Omental fat pad (tissue), 4 donors: ENCODE data around the gene EFNA1. TPM values are rescaled to one million over a fixed set of nuclear protein-coding genes. Genes with fewer than 3 reads are reported as not detected.

Experiments
- ATAC-seq: fragments of 150-250 bp; one replicate; pipeline ENCODE4 v1.9.1; 2016; ENCODE audit warnings: mild to moderate bottlenecking, moderate library complexity; ENCODE audit not compliant: low FRiP score
- DNase-seq: peaks from one replicate; pipeline ENCODE4 v3.0.0-alpha.2; 2019; ENCODE audit warnings: low spot score
- CTCF ChIP-seq, 3 donors: fragments of 450-650 bp; IDR thresholded peaks; one replicate each; pipeline ENCODE4 v1.5.1; 2016 to 2017; ENCODE audit warnings: antibody characterized with exemption in 3 of 3, mild to moderate bottlenecking in 3 of 3, moderate library complexity in 2 of 3
- total RNA-seq, 4 donors: library from RNA; depleted of rRNA; stranded (reverse); fragments of >200 nt; gene quantifications; one replicate each; pipeline ENCODE4 v1.1.0, GENCODE V29; 2016

Gene EFNA1
- total RNA-seq, 4 donors from 2014 or later: 29.2 to 61.7 (median 56.7) TPM

GRCh38 chr1:155093911-155094621 lies 33.6 kb upstream of the EFNA1 start:
- peak; percentile 13 for ATAC-seq
- DNase-seq: no peak
- no peak for TF ChIP-seq CTCF (IDR thresholded peaks at IDR 0.05)

GRCh38 chr1:155094622-155094948 lies 33.1 kb upstream of the EFNA1 start:
- TF ChIP-seq CTCF (IDR thresholded peaks at IDR 0.05): no peak
- ATAC-seq: peak; percentile 73
- DNase-seq: no peak

GRCh38 chr1:155099331-155099730 lies 28.3 kb upstream of the EFNA1 start:
- no peak for ATAC-seq
- DNase-seq: no peak
- TF ChIP-seq CTCF (IDR thresholded peaks at IDR 0.05): no peak

GRCh38 chr1:155103325-155103724 lies 24.4 kb upstream of the EFNA1 start:
- DNase-seq (no peak), ATAC-seq (no peak)
- no peak for TF ChIP-seq CTCF (IDR thresholded peaks at IDR 0.05)

- ATAC-seq (no peak), DNase-seq (no peak)
- TF ChIP-seq CTCF (IDR thresholded peaks at IDR 0.05): no peak
These were observed 22.8 kb upstream of the EFNA1 start for GRCh38 chr1:155104605-155105534.

- no peak for TF ChIP-seq CTCF (IDR thresholded peaks at IDR 0.05)
- DNase-seq (no peak), ATAC-seq (peak; percentile 56)
These were observed 22.1 kb upstream of the EFNA1 start for GRCh38 chr1:155105604-155106011.
